Measurements from ENCODE around the gene ROBO1. TPM values are rescaled to one million over a fixed set of nuclear protein-coding genes. Genes with fewer than 3 reads are reported as not detected.

The ROBO1 gene
- total RNA-seq, 1 donor from 2014 or later: 39.3 TPM

DNA sequence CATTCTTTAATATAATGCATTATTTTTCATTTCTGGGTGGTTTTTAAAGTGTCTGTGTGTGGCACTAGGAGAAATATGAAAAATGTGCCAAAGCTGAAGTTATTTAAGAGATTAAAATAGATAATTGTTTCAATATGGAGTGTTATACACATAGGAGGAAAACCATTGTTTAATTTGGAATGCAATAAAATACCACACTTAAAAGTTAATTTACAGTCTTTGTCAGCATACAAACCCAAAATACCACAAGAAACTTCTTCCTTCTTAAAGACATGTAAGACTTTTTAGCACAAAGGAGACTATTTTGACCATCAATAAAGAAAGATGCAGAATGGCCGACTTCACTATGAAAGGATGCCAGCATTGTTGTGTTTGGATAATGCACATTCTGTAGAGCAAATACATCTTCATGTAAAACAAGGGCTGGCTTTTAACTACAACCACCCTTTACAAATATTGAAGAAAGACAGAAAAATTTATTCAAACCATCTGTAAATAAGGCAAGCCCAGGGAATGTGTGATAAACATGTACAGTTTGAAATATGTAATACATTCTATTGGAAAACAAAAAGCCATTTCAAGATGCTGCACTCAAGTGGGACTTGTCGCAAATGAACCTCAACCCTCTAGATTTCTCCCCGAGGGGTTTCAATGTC, 1146.6 kb downstream of the ROBO1 start:
- DNase-seq (ENCODE audit: extremely low read depth, low read depth, low spot score): no peak

DNA sequence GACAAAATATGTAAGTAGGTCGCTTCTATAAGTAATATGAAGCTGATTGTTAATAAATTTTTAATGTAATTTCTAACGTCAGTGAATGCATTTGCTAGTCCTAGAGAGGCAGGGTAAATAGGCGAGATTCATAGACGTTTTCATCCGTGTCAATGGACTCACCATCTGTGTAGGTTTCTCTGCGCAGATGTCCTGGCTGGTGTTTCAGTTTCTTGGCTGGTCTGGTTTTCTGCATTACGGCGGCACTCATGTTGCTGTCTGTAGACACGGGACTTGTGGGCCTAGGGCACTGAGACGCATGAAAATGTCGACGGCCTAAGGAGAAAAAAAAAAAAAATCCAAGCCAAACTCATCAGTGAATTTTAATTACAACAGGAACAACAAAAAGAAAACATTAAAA, 1153.3 kb downstream of the ROBO1 start:
- DNase-seq (ENCODE audit: extremely low read depth, low read depth, low spot score): no peak

DNA sequence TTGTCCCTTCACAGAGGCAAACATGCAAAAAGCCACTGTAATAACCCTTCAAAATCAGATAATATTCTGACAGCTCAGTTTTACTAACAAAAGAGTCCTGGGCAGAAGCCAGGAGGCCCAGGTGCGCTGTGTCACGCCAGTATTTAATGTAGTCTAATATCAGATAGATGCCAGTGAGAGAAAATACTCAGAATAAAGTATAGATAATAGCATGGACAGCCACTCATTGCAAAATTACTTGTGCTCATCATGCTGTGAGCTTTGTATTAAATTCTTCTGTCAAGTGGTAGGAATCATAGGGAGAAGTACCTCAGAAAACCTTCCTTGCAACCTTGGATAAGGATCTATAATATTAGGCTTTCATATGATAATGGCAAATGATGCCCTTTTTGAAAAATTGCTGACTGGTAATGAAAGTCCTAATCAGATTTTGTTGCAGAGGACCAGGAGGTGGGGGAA, 1154.3 kb downstream of the ROBO1 start:
- DNase-seq (ENCODE audit: extremely low read depth, low read depth, low spot score): no peak

DNA sequence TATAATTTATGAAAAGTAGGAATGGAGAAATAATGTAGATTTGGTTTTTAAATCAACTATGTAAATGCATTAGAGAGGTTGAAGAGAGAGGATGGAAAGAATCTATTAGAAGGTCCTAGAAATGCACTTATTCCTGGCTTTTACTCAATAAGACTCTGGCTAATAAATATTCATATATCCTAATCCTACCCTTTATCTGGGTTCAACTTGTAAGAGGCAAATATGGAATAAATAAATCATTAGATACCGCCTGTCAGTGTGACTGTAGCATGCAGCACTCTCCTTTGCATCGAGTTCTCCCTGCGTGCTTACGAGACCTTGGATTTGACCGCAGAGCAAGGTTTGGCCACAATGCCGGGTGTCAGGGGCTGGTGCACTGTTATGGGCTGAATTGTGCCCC, 1156.5 kb downstream of the ROBO1 start:
- no peak for DNase-seq (ENCODE audit: extremely low read depth, low read depth, low spot score)

DNA sequence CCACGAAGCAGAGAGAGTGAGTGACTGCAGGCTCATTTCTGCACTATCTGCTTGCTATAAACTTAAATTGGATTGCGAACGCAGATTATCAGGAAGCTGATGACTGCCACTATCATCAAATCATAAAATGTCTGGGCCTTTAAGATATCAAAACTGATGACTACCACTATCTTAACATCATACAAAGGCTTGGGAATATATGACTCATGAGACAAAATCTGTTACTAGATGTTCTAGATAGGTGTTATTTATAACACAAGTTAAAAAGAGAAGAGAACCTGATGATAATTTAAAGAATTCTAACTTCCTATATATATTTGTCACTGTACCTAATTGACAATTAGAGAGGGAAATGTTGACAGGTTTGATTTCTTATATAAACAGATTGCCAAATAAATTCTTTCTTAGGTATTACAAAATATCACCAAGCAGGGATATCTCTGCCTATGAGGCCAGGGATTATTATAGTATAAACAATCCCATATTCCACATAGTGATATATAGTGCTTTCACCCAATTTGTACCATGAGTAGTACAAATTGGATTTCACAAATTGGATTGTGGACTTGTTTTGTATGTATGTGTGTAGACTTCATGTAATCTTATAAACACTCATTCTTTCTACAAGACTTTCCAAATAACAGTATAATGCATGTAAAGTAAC, 1157.2 kb downstream of the ROBO1 start:
- no peak for DNase-seq (ENCODE audit: extremely low read depth, low read depth, low spot score)

DNA sequence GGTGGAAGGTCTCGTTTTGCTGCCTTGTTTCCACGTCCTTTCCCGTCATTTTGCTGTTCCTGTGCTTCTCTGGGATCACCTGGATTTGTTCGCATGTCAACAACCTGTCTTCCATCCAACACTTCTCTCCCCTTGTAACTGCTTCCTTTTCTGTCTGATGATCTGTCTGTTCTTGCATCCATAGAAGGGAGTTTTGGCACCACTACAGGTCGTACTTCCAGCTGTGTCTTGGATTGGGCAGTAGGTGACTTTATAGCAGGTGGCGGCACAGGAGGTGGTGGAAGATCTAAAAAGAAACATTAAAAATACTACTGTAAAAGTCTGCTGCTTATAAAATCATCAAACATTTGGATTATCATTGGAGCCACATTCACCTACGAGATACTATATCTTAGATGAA, 1161.0 kb downstream of the ROBO1 start:
- no peak for DNase-seq (ENCODE audit: extremely low read depth, low read depth, low spot score)

DNA sequence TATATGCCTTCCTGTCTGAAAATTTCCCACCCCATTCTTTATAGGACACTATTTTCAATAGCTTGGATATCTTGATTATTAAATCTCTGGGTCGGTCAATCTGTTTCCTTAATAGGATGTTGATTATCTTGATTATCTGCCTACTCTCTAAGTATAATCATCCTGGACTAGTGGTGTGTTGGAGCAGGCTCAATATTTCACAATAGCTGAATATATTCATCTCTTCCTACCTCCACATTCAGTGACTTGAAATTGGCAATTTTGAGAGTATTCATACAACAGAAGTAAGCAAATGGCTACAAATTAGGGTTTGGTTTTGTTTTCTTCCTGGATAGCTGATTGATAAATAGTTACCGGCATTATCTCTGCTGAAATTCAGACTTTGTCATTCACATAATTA, 1162.6 kb downstream of the ROBO1 start:
- DNase-seq (ENCODE audit: extremely low read depth, low read depth, low spot score): no peak

DNA sequence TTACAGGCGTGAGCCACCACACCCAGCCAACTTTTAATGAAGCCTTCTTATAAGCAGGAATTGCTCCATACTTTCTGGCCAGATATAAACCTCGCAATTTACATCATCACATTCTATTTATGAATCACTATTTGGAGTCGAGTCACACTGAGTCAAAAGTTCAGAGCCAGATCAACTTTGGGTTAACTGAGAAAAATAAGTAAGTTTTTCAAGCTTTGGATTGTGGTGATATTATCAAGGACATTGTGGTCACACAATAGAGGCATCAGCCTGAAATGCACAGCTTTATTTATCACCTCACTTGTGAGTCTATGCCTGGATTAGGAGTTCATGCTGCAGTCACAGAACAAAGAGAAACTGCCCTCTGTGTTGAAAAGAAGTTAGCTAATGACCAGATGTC, 1163.5 kb downstream of the ROBO1 start:
- no peak for DNase-seq (ENCODE audit: extremely low read depth, low read depth, low spot score)

DNA sequence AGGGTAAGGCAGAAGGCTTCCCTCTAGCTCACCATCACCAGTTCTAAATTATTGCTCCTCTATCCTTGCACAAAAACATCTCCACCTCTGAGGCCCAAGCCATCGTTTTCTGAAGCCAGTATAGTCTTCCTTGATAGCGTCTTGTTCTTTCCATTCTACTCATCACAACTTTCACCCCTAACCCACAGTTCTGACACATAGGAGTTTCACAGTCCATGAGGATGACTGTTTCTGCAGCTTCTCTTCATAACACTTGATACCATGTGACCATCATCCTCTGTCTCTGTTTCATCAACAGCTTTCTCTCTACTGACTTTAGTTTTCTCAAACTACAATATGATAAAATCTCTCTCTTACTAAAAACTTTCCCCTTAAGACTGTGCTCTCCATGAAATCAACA, 1166.5 kb downstream of the ROBO1 start:
- no peak for DNase-seq (ENCODE audit: extremely low read depth, low read depth, low spot score)

DNA sequence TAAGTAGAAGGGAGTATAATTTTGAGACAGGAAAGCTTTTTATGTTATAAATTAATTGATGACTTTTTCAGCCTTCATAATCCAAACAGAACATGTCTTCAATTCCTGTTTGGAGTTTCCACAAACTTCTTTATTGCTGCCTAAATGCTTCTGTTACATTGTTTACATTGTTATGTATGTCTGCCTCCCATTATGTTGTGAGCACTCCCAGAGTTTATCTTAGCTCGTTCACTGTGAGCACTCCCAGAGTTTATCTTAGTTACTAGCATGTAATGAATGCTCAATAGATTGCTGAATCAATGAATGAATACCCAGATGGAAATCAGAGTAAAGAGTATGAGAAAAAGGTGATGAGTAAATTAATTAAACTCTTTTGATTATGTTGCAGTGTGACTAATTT, 1178.0 kb downstream of the ROBO1 start:
- DNase-seq (ENCODE audit: extremely low read depth, low read depth, low spot score): no peak

DNA sequence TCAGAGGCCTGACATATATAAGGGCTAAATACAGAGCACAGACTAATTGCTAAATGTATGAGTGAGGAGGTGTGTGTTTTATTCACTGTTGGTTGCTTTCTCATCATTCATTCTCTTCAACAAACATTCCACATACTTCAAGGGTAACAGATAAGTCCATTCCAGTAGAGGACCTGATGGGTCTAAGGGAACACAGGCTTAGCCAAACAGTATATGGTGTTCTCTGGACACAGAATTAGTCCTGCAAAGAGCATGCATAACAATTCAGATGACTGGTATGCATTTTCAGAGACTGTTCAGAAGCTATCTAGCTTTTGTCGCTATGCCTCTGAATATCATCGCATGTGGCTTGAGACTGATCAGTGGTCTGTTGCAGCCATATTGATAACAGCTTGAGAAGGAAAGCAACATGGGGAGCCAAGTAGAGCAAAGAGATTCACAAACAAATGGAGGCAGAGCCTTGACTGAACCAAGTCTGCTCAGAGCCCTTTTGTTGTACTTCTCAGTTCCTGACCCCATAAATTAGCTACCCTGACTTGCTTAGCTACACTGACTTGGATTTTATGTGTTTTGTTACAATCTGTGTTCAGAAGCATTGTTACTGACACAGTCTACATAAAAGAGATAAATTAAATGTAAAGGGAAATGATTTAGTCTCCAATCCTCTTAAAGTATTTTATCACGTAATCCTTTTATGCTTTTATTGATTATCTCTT, 1178.7 kb downstream of the ROBO1 start:
- no peak for DNase-seq (ENCODE audit: extremely low read depth, low read depth, low spot score)

DNA sequence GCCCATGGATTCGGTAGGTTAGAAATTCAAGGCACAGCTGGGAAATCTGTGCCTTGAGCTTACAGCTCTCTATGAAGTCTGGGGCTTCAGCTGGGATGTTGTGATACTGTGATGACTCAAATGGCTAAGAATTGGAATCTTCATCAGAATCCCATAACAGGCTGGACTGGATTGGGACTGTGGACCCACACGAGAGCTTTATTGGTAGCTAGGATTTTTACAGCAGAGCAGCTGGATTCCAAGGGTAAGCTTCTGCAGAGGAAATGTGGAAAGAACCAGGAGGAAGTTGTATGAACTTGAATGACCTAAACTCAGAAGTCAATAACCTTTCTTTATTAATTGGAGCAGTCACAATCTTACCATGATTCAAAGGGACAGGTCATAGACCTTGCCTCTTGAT, 1187.1 kb downstream of the ROBO1 start:
- no peak for DNase-seq (ENCODE audit: extremely low read depth, low read depth, low spot score)

DNA sequence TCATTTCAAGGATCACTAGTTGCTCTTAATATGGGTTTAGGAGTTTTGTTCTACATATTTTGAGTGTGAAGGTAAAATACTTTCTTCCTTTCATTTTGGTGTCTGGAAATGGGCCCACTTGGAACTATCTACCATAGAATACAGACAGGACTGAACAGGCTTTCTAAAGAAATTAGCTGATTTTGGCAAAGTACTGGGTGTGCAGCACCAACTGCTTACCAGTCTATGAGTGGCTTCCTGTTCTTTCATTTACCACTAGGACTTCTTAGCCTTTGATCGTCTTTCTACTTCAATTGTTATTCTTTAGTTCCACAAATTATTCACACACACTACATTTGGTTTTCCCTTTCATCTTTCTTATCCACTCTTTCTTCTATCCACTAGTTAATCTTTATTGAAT, 1196.3 kb downstream of the ROBO1 start:
- no peak for DNase-seq (ENCODE audit: extremely low read depth, low read depth, low spot score)

DNA sequence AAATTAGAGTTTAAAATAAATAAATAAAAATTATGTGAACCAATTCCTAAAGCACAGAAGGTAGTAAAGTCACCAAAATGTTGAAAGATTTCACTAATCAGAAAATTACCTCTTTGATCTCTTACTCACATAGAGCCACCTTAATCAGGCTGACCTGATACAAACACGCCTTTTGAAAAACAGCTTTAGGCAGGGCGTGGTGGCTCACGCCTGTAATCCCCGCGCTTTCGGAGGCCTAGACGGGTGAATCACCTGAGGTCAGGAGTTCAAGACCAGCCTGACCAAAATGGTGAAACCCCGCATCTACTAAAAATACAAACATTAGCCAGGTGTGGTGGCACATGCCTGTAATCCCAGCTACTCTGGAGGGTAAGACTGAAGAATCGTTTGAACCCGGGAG, 1197.3 kb downstream of the ROBO1 start:
- DNase-seq (ENCODE audit: extremely low read depth, low read depth, low spot score): no peak

DNA sequence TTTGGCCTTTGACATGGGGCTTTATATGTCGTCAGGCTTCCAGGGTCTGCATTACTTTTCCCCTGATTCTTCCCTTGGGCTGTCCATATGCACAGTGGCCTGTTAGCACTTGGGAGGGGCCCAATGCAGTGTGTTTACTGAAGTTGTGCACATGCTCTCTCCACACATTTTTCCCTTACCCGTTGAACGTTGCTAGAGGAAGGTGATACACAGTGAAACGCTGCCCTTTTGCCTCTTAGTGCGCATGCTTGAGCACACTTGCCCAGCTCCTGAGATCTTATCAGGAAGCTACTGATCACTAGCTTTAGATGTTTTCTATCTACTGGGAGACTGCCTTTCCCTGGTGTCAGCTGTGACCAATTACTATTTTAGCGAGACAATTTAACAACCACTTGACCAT, 1198.0 kb downstream of the ROBO1 start:
- DNase-seq (ENCODE audit: extremely low read depth, low read depth, low spot score): no peak

DNA sequence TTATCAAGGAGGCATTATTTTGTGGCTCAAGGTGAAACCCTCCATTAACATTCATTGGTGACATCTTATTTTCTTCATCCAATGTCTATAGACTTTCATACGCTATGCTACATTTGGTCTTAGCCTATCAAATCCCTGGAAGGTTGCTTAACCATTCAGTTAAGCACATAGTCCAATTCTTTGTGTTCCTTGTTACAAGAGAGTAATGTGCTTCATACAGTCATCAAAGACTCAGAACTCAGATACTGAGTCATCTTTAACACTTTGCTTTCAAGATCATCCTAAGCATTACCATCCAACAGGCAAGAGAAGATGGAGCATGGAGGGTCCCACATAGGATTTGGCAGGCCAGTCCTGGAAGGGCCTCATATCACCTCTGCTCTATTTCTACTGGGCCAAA, 1202.1 kb downstream of the ROBO1 start:
- no peak for DNase-seq (ENCODE audit: extremely low read depth, low read depth, low spot score)

DNA sequence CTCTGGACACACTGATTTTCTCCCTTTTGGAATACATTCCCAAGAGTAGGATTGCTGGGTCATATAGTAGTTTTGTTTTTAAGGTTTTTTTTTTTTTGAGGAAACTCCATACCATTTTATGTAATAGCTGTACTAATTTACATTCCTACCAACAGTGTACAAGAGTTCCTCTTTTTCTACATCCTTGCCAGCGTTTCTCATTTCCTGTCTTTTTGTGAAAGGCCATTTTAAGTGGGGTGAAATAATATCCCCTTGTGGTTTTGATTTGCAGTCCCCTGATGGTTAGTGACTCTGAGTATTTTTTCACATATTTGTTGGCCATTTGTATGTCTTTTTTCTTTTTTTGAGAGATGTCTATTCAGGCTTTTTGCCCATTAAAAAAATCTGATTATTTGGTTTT, 1205.5 kb downstream of the ROBO1 start:
- no peak for DNase-seq (ENCODE audit: extremely low read depth, low read depth, low spot score)

Data from glomerular endothelial cell (primary cell).